Measurements from ENCODE around the gene SFTPD. TPM values are rescaled to one million over a fixed set of nuclear protein-coding genes. Genes with fewer than 3 reads are reported as not detected.
A peak's percentile ranks its signal among the peaks of the same experiment; 100 is the strongest.
"Not testable (repeated sequence)": the region's sequence is repeated elsewhere in the genome, so short reads cannot be mapped to it uniquely, and the experiment has no call there.

SFTPD gene
- total RNA-seq, 1 donor from 2014 or later: 0.30 TPM

- DNase-seq (ENCODE audit: low read depth): no peak
Measured at GRCh38 chr10:79925614-79926013, 23.3 kb downstream of the SFTPD start.

- DNase-seq (ENCODE audit: low read depth): no peak
Measured at GRCh38 chr10:79923669-79924068, 25.2 kb downstream of the SFTPD start.

DNA sequence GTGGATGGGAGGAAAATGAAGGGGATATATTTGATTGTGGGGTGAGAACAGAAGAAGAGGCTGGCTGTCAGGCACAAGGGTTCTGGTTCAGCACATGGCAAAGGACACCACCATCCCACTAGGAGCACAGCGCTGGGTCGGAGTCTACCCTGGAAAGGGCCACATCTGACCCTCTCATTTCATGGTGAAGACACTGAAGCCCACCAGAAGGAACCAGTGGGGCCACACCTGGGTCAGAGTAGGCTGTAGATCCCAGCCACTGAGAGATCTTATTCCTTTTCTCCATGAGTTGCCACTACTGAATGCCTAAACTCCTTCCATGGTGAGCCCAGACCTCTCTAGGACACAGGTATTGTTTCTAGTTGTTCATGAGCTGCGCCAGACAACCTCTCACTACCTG lies 25.8 kb downstream of the SFTPD start:
- no peak for DNase-seq (ENCODE audit: low read depth)

DNA sequence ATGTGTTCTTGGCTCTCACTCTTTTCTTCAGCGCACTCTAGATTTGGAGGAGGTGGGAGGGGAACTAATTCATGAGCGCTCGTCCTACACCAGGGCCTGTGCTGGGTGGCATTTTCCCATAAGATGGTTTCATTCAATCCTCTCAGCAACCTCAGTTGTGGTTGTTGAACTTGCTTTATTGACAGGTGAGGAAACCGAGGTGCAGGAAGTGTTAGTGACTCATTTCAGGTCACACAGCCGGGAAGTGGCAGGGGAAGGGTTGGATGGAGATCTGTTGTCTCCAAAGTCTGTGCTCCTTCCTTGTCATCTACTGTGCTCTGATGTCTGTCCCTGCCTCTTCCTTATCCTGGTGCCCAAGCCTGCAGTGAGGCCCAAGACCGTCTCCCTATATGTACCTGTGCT lies 26.9 kb downstream of the SFTPD start:
- DNase-seq (ENCODE audit: low read depth): not testable (repeated sequence)

- not testable (repeated sequence) for DNase-seq (ENCODE audit: low read depth)
Measured at GRCh38 chr10:79915838-79916237, 33.1 kb downstream of the SFTPD start.

GRCh38 chr10:79914512-79914911 lies 34.4 kb downstream of the SFTPD start:
- DNase-seq (ENCODE audit: low read depth): not testable (repeated sequence)

GRCh38 chr10:79910836-79911235 lies 38.1 kb downstream of the SFTPD start:
- DNase-seq (ENCODE audit: low read depth): no peak

- no peak for DNase-seq (ENCODE audit: low read depth)
Measured at GRCh38 chr10:79910344-79910743, 38.6 kb downstream of the SFTPD start.

- DNase-seq (ENCODE audit: low read depth): peak; percentile 31
Measured at GRCh38 chr10:79905322-79906314, 43.3 kb downstream of the SFTPD start.

DNA sequence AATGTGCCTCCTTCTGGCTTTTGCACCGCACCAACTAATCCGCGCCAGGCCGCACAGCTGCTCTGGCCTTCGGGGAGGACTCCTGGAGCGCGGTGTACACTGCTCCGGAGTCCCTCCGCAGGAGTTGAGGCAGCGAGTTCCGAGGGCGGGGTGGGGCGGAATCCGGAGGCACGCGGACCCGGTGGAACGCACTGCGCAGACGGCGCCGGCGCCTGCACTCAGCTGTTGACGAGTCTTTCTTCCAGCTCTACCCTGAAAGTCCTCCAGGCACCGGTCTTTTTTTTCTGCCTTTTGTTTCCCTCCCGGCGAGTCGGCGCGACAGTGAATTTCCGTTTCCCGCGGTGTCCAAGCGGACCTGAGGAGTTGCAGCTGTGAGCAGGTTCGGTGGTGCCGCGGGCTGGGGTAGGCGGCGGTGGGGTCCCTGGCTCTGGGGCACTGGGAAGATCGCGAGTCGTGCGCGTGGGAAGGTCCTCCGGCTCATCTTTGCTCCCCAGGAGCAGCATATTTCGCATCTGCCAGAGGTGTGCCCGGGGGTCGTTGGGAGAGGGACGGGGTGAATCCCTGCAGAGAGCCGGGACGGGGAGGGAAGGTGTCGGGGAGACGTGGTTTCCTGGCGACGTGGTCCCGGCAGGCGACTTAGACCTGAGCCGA lies 44.1 kb downstream of the SFTPD start:
- peak; percentile 36 for DNase-seq (ENCODE audit: low read depth)

DNA sequence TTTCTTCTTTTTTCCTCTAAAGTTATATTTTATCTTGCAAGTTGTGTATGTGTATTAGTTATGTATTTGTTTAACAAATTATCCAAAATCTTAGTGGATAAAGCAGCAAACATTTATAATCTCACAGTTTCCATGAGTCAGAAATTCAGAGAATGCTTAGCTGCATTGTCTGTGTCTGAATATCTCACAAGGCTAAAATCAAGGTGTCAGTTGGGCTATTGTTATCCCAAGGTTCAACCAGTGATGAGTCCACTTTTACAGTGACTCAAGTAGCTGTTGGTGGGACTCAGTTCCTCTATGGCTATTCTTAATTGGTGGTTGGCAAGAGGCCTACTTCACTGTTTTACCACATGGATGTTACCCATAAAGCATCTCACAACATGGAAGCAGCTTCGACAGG lies 47.3 kb downstream of the SFTPD start:
- DNase-seq (ENCODE audit: low read depth): not testable (repeated sequence)

DNA sequence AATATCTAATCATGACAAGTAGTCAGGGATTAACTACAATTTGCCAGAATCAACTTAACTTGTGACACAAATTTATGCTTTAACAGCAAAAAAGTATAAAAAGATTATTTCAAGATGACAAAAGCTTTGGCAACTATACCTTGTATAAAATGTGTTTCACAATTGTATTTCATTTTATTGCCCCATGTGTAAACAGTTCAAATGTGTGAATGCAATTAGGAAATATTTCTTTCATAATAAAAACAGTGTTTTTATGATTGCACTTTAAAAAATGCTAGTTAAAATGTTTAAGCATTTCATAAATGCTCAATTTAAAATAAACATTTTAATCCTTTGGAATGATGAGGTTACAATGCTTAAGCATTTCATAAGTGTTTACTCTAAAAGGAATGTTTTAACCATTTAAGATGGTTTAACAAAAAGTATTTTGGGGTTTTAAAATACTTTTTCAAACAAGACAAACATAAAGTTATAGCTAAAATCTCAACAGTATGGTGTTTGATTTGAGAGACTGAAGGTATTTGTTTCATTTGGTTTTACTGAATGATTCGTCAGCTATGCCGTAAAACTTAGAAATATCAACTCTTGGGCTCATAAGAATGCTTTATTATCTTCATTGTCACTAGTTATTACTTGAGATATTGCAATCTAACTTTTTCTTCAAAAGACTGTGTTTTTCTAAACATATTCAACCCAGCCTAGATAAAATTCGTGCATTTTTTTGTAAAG lies 50.1 kb downstream of the SFTPD start:
- no peak for DNase-seq (ENCODE audit: low read depth)

DNA sequence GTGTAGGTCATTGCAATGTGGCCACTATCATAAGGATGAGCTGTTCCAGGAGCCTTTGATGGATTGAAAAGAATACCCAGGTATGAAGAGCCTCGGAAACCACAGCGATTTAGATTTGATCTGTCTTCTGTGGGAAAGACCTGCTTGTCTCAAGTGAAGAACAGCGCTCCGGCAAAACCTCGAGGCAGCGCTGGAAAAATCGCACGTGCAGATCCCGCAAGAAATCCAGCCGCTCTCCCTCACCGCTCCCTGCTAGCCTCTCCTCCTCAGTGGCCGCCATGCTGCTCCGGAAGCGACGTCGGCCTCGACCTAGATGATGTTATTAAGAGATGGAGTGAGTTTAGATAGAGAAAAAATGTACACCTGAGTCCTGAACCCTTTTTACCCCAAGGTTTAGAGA lies 56.0 kb downstream of the SFTPD start:
- not testable (repeated sequence) for DNase-seq (ENCODE audit: low read depth)

DNA sequence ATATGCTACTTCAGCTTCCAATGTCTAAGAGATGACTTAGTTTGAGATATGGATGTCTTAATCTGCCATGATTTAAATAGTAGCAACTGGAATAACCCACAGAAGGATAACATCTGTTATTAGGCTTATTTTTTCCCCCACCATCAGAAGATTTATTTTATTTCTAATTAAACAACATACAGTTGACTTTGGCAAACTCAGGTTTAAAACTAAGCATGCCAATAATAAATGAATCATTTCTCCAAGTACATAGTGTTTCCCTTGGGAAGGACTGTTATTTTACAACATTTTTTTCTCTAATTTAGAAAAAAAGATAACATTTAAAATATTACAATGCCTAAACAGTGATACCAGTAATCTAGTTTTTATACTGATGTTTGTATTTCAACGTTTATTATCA lies 58.4 kb downstream of the SFTPD start:
- no peak for DNase-seq (ENCODE audit: low read depth)

- DNase-seq (ENCODE audit: low read depth): not testable (repeated sequence)
Measured at GRCh38 chr10:79888984-79889383, 59.9 kb downstream of the SFTPD start.

Other genes starting within 250 kb of the SFTPD start
- gene NUTM2B, start 245.9 kb downstream of the SFTPD start, total RNA-seq: 0.85 TPM in 1 of 2 replicates, not detected in the other
- gene NUTM2E, start 122.4 kb downstream of the SFTPD start, total RNA-seq: not detected in 2 replicates
- 4.9 and 12.1 TPM in 2 replicates for gene TMEM254, start 129.6 kb upstream of the SFTPD start, total RNA-seq
- gene PLAC9, start 183.6 kb upstream of the SFTPD start, total RNA-seq: not detected in 2 replicates

Measured in renal cortical epithelial cell (primary cell).